CD4-positive, alpha-beta T cell (primary cell): Measurements from ENCODE around the gene TMEM54. TPM values are rescaled to one million over a fixed set of nuclear protein-coding genes. Genes with fewer than 3 reads are reported as not detected.

Experiments
- ATAC-seq: fragments of 200-7000 bp; cut with Tn5 transposase; one replicate; pipeline ENCODE4 v1.10.0; 2022; ENCODE audit warnings: mild to moderate bottlenecking; ENCODE audit not compliant: poor library complexity
- CTCF ChIA-PET: fragments of 350-600 bp; sonication (Branson Sonifier 250); formaldehyde crosslinking; loops from one replicate; lab custom pipeline; 2021; ENCODE audit warnings: antibody characterized with exemption, inconsistent platforms; lab: Charles Lee
- POLR2A ChIA-PET: fragments of 350-600 bp; sonication (Branson Sonifier 250); formaldehyde crosslinking; loops from one replicate; lab custom pipeline; 2021; ENCODE audit warnings: antibody characterized with exemption, inconsistent platforms; lab: Charles Lee
- DNase-seq, 14 experiments: peaks; one replicate each; pipeline ENCODE4 v3.0.0-alpha.2; 2013 to 2020; ENCODE audit warnings: mixed read lengths in 2 of 14
- H3K27ac ChIP-seq, 2 donors: one replicate each; pipeline versions ENCODE4 v1.5.1 to v1.7.0; 2013; ENCODE audit warnings: low read length in 2 of 2, low read depth in 1 of 2, mild to moderate bottlenecking in 1 of 2
- H3K27me3 ChIP-seq, 2 experiments: 1 replicate in 1 of 2; 2 replicates in 1 of 2; pipeline versions ENCODE4 v1.6.1 to v1.7.0; 2013; ENCODE audit warnings: low read length in 2 of 2, control low read depth in 1 of 2, mild to moderate bottlenecking in 1 of 2, moderate library complexity in 1 of 2; ENCODE audit not compliant: insufficient read depth in 2 of 2, control insufficient read depth in 1 of 2
- H3K36me3 ChIP-seq: one replicate; pipeline ENCODE4 v1.6.1; 2013; ENCODE audit warnings: low read length, control low read depth; ENCODE audit not compliant: insufficient read depth
- H3K4me1 ChIP-seq: one replicate; pipeline ENCODE4 v1.6.1; 2013; ENCODE audit warnings: low read length, control low read depth; ENCODE audit not compliant: insufficient read depth
- H3K4me3 ChIP-seq: one replicate; pipeline ENCODE4 v1.5.1; 2013; ENCODE audit warnings: mild to moderate bottlenecking, low read length, moderate library complexity
- H3K9me3 ChIP-seq, 2 experiments: 1 replicate in 1 of 2; 2 replicates in 1 of 2; pipeline versions ENCODE4 v1.6.1 to v1.7.0; 2013; ENCODE audit warnings: low read length in 2 of 2, mild to moderate bottlenecking in 2 of 2, control low read depth in 1 of 2, moderate library complexity in 1 of 2; ENCODE audit not compliant: control insufficient read depth in 1 of 2, insufficient read depth in 1 of 2
- H3K27ac Mint-ChIP-seq: one replicate; pipeline ENCODE4 v1.8.0; 2020; ENCODE audit warnings: mixed read lengths
- H3K27me3 Mint-ChIP-seq: one replicate; pipeline ENCODE4 v1.8.0; 2021; ENCODE audit warnings: mixed read lengths
- H3K36me3 Mint-ChIP-seq: one replicate; pipeline ENCODE4 v1.8.0; 2021; ENCODE audit warnings: low read depth, mixed read lengths
- H3K4me1 Mint-ChIP-seq: one replicate; pipeline ENCODE4 v1.8.0; 2021; ENCODE audit warnings: low read depth, mixed read lengths
- H3K4me3 Mint-ChIP-seq: one replicate; pipeline ENCODE4 v1.8.0; 2020; ENCODE audit warnings: mild to moderate bottlenecking, mixed read lengths
- H3K9me3 Mint-ChIP-seq: one replicate; pipeline ENCODE4 v1.8.0; 2020; ENCODE audit warnings: mixed read lengths
- intact Hi-C, 2 experiments: fragments of 100-400 bp; cut with DNase I in 1 of 2; cut with micrococcal nuclease in 1 of 2; formaldehyde crosslinking; loops; one replicate each; pipeline versions ENCODE4 v1.15.1 to v1.9.0; 2023 to 2025; cut with DNase I, micrococcal nuclease
- total RNA-seq, 174 experiments: library from RNA in 2 of 174; stranded (reverse) in 2 of 174; gene quantifications; one replicate each; pipeline ENCODE4 v1.2.3 and lab custom pipeline; 2021 to 2026
- TF ChIP-seq, protein P1 (sequence below): fragments of 200-600 bp; IDR thresholded peaks from one replicate; pipeline ENCODE4 v1.8.0; 2022; ENCODE audit warnings: antibody characterized with exemption, mild to moderate bottlenecking

The TMEM54 gene
- total RNA-seq, 2 experiments from 2014 or later, result not detected

DNA sequence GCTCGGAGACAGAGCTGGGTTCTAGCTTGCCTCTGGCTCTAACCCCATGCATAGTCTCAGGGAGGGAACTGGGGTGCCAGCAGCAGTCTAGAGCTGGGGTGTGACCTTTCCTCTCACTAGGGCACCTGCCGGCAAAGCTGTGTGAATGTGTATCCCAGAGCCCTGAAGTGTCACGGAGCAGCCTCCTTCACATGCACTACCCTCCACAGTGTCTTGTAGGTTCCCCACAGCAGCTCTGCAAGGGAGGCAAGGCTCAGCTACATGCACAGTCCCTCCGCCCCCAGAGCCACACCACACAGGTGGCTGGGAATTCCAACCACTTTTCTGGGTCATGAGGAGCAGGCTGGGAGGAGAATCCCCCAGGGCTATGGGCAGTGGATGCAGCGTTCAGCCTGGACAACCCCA, 22.6 kb downstream of the TMEM54 start:
- Mint-ChIP-seq H3K9me3 (no peaks in the 10 kb centered on the region), H3K27me3 (peaks cover 55% of the 10 kb centered on the region), H3K36me3 (no peaks in the 10 kb centered on the region), H3K4me1 (no peaks in the 10 kb centered on the region), H3K4me3 (no peak overlapping the region), H3K27ac (no peak overlapping the region)
- Histone ChIP-seq H3K27ac (no peak overlapping the region), H3K27me3 (peaks cover 8 to 21% of the 10 kb centered on the region in 2 experiments), H3K4me3 (no peak overlapping the region), H3K9me3 (no peaks in the 10 kb centered on the region), H3K4me1 (peaks cover 6% of the 10 kb centered on the region), H3K36me3 (no peaks in the 10 kb centered on the region)
- ATAC-seq, result no peak
- TF ChIP-seq, protein P1, sequence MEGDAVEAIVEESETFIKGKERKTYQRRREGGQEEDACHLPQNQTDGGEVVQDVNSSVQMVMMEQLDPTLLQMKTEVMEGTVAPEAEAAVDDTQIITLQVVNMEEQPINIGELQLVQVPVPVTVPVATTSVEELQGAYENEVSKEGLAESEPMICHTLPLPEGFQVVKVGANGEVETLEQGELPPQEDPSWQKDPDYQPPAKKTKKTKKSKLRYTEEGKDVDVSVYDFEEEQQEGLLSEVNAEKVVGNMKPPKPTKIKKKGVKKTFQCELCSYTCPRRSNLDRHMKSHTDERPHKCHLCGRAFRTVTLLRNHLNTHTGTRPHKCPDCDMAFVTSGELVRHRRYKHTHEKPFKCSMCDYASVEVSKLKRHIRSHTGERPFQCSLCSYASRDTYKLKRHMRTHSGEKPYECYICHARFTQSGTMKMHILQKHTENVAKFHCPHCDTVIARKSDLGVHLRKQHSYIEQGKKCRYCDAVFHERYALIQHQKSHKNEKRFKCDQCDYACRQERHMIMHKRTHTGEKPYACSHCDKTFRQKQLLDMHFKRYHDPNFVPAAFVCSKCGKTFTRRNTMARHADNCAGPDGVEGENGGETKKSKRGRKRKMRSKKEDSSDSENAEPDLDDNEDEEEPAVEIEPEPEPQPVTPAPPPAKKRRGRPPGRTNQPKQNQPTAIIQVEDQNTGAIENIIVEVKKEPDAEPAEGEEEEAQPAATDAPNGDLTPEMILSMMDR, result no peak
- ChIA-PET CTCF (no interaction called here), POLR2A (no interaction called here)
- DNase-seq, result no peak
- intact Hi-C loops, result loop anchor here in 1 of 2 experiments (5.0 kb wide), 1 partner anchor 209 kb away; no protein-coding TSS in a partner anchor

DNA sequence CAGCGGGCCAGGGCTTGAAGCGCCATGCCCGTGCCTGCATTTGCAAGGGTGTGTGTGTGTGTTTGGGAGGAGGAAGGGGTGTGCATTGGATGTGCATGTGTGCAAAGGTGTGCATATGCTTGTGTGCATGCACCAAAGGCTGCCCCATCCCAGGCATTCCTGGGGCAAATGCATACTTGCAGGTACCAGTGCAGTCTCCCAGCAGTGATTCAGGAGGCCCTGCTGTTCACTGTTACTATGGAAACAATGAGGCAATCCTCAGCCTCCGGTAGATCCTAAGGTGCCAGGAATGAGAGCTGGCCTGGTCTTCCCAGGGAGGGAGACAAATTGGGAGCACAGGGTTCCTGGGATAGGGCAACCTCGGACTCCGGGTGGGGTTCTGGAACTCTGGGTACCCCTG, 23.0 kb downstream of the TMEM54 start:
- H3K4me1 Mint-ChIP-seq, result no peaks in the 10 kb centered on the region
- ATAC-seq (no peak), DNase-seq (peak in 1 of 14 experiments; percentile 14)
- peaks cover 7 to 19% of the 10 kb centered on the region in 2 experiments for H3K27me3 ChIP-seq
- no peaks in the 10 kb centered on the region for H3K36me3 Mint-ChIP-seq
- H3K27ac Mint-ChIP-seq, result no peak overlapping the region
- no peaks in the 10 kb centered on the region for H3K9me3 ChIP-seq
- peaks cover 6% of the 10 kb centered on the region for H3K4me1 ChIP-seq
- no peak overlapping the region for H3K27ac ChIP-seq
- no peak overlapping the region for H3K4me3 ChIP-seq
- TF ChIP-seq, protein P1, result no peak
- ChIA-PET POLR2A (no interaction called here), CTCF (no interaction called here)
- intact Hi-C loops, result loop anchor here in 1 of 2 experiments (5.0 kb wide), 1 partner anchor 209 kb away; no protein-coding TSS in a partner anchor
- H3K4me3 Mint-ChIP-seq, result no peak overlapping the region
- no peaks in the 10 kb centered on the region for H3K36me3 ChIP-seq
- no peaks in the 10 kb centered on the region for H3K9me3 Mint-ChIP-seq
- peaks cover 52% of the 10 kb centered on the region for H3K27me3 Mint-ChIP-seq

DNA sequence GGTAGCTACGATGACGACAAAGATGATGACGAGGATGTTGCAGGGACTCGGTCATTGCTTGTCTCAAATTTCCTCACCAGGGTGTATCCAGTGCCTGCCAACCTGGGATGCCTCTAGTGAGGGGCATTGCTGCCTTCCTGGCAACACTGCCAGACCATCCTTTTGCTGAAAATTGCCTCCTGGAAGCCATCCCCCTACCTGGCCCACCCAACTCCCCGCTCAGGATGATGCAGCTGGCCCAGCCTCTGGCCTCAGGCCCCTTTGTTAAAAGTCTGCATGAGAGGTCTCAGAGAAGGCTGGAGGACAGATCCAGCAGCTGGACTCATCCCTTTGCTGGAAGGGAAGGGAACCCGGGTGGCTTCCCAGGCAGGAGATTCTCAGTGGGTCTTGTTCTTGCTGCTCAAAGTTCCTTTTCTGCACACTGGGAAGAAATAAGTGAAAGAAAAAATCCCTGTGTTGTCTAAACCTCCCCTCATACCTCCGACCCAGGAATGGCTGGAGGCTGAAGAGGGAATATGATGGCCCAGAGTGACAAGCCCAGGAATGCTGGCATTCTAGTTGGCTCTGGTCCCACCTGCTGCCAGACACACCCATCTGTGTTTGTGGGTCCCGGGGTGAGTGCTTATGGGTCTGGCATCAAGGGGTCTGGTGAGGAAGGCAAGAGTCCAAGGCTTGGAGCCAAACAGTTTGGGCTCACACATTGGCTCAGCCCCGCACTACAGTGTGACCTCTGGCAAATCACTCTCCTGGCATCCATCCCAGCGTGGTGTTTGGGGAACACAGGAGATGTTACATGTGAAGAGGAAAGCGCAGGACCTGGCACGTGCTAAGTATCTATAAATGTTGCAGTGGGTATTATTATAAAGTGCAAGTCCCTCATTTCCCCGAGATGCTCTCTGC, 23.7 kb downstream of the TMEM54 start:
- DNase-seq (peak in 1 of 14 experiments; percentile 14), ATAC-seq (no peak)
- no peaks in the 10 kb centered on the region for H3K36me3 ChIP-seq
- H3K27me3 Mint-ChIP-seq, result peaks cover 58% of the 10 kb centered on the region
- no peaks in the 10 kb centered on the region for H3K4me1 Mint-ChIP-seq
- intact Hi-C loops, result loop anchor here in 1 of 2 experiments (5.0 kb wide), 1 partner anchor 210 kb away; no protein-coding TSS in a partner anchor
- TF ChIP-seq, protein P1, result no peak
- H3K27ac Mint-ChIP-seq, result no peak overlapping the region
- H3K9me3 ChIP-seq, result no peaks in the 10 kb centered on the region
- no peak overlapping the region for H3K4me3 Mint-ChIP-seq
- ChIA-PET CTCF (interaction anchor here (0.8 to 1.6 kb wide), 2 partner anchors 14 to 209 kb away, joined by 3 to 4 read pairs; no protein-coding TSS in a partner anchor), POLR2A (no interaction called here)
- peaks cover 9 to 24% of the 10 kb centered on the region in 2 experiments for H3K27me3 ChIP-seq
- no peak overlapping the region for H3K27ac ChIP-seq
- no peaks in the 10 kb centered on the region for H3K9me3 Mint-ChIP-seq
- peaks cover 11% of the 10 kb centered on the region for H3K4me1 ChIP-seq
- H3K36me3 Mint-ChIP-seq, result no peaks in the 10 kb centered on the region
- no peak overlapping the region for H3K4me3 ChIP-seq
